HG02759 (cell line): ENCODE data around the gene TCEAL5.
"Not testable (repeated sequence)": the region's sequence is repeated elsewhere in the genome, so short reads cannot be mapped to it uniquely, and the experiment has no call there.

Experiments
- ATAC-seq: cut with Tn5 transposase; IDR thresholded peaks from one replicate; pipeline ENCODE4 v1.9.1; 2021; ENCODE audit warnings: mild to moderate bottlenecking, moderate library complexity; ENCODE audit not compliant: unreplicated experiment

The TCEAL5 gene

GRCh38 chrX:103276581-103277002 lies at the start of gene TCEAL5:
TSS of gene TCEAL5 (minus strand) at chrX:103276750. CDS start at chrX:103274563, 2,187 bp downstream.
- no peak for ATAC-seq

GRCh38 chrX:103311399-103311780 lies 34.8 kb upstream of the TCEAL5 start:
- no peak for ATAC-seq

GRCh38 chrX:103310555-103311398 lies 34.2 kb upstream of the TCEAL5 start, which contains the start of gene BEX2:
TSS of gene BEX2 (minus strand) at chrX:103310990. CDS start at chrX:103309976, 1,014 bp downstream.
- peak; percentile 98 for ATAC-seq

GRCh38 chrX:103309860-103310554 lies 33.5 kb upstream of the TCEAL5 start:
- no peak for ATAC-seq

GRCh38 chrX:103305666-103306065 lies 29.1 kb upstream of the TCEAL5 start:
- not testable (repeated sequence) for ATAC-seq

GRCh38 chrX:103304705-103305104 lies 28.2 kb upstream of the TCEAL5 start:
- ATAC-seq: no peak

- ATAC-seq: no peak
These were observed 16.6 kb upstream of the TCEAL5 start for GRCh38 chrX:103293118-103293517.

GRCh38 chrX:103279624-103280023 lies 3.1 kb upstream of the TCEAL5 start:
- ATAC-seq: no peak

- ATAC-seq: no peak
These were observed 493 bp downstream of the TCEAL5 start for GRCh38 chrX:103275947-103276567.

- ATAC-seq: no peak
These were observed 2.3 kb downstream of the TCEAL5 start for GRCh38 chrX:103274284-103274683.

GRCh38 chrX:103258275-103258674 lies 18.3 kb downstream of the TCEAL5 start:
- no peak for ATAC-seq

GRCh38 chrX:103256651-103257050 lies 19.9 kb downstream of the TCEAL5 start:
- ATAC-seq: no peak

- ATAC-seq: peak; percentile 93
These were observed 21.5 kb downstream of the TCEAL5 start, which contains the start of gene TCEAL8 for GRCh38 chrX:103254921-103255493. TSS of gene TCEAL8 (minus strand) at chrX:103255155. CDS start at chrX:103253979, 1,176 bp downstream.

GRCh38 chrX:103254171-103254824 lies 22.3 kb downstream of the TCEAL5 start:
- peak; percentile 79 for ATAC-seq

GRCh38 chrX:103253608-103254007 lies 22.9 kb downstream of the TCEAL5 start:
- ATAC-seq: no peak

- no peak for ATAC-seq
These were observed 25.6 kb downstream of the TCEAL5 start for GRCh38 chrX:103250977-103251376.

GRCh38 chrX:103249805-103250204 lies 26.7 kb downstream of the TCEAL5 start:
- ATAC-seq: no peak

- ATAC-seq: peak; percentile 59
These were observed 28.0 kb downstream of the TCEAL5 start for GRCh38 chrX:103248553-103248952.

- no peak for ATAC-seq
These were observed 36.4 kb downstream of the TCEAL5 start for GRCh38 chrX:103240155-103240554.

- ATAC-seq: no peak
These were observed 40.3 kb downstream of the TCEAL5 start for GRCh38 chrX:103236296-103236695.
